ENCODE data around the gene EYA3. TPM values are rescaled to one million over a fixed set of nuclear protein-coding genes. Genes with fewer than 3 reads are reported as not detected.

The EYA3 gene
- total and polyA plus RNA-seq, 2 donors from 2014 or later = 10.2 to 32.0 TPM

- Histone ChIP-seq H3K9ac (ENCODE audit: low read length in 3 of 3) (no peak overlapping the region), H3K27ac (ENCODE audit: low read depth in 2 of 2, low read length in 2 of 2) (no peak overlapping the region), H3K9me3 (ENCODE audit: control insufficient read depth in 2 of 3, insufficient read depth in 1 of 3, low read length in 3 of 3) (no peaks in the 10 kb centered on the region), H3K4me3 (ENCODE audit: low read length in 3 of 3) (no peak overlapping the region), H3K4me1 (ENCODE audit: control insufficient read depth in 2 of 3, insufficient read depth in 2 of 3, low read depth in 1 of 3, low read length in 3 of 3) (peaks cover 0 to 2% (median 0%) of the 10 kb centered on the region in 3 donors), H3K27me3 (ENCODE audit: control insufficient read depth, insufficient read depth, low read length) (no peaks in the 10 kb centered on the region), H3K36me3 (ENCODE audit: control insufficient read depth in 2 of 3, insufficient read depth in 3 of 3, low read length in 3 of 3) (peaks cover 0 to 4% (median 0%) of the 10 kb centered on the region in 3 donors)
- TF ChIP-seq CTCF (IDR thresholded peaks at IDR 0.05; ENCODE audit: borderline replicate concordance, extremely low read depth, insufficient read depth) = no peak
- no peak for FAIRE-seq
- no peak for DNase-seq
- intact Hi-C loops (cut with DNase I) = no loop called here
These were observed 25.6 kb downstream of the EYA3 start for GRCh38 chr1:28062806-28063205.

GRCh38 chr1:28058971-28059878 lies 29.2 kb downstream of the EYA3 start:
- H3K4me1 ChIP-seq (ENCODE audit: control insufficient read depth in 2 of 3, insufficient read depth in 2 of 3, low read depth in 1 of 3, low read length in 3 of 3) = peaks cover 0 to 2% (median 0%) of the 10 kb centered on the region in 3 donors
- no peak overlapping the region for H3K9ac ChIP-seq (ENCODE audit: low read length in 3 of 3)
- H3K36me3 ChIP-seq (ENCODE audit: control insufficient read depth in 2 of 3, insufficient read depth in 3 of 3, low read length in 3 of 3) = no peaks in the 10 kb centered on the region
- DNase-seq (no peak), FAIRE-seq (no peak)
- H3K4me3 ChIP-seq (ENCODE audit: low read length in 3 of 3) = no peak overlapping the region
- H3K9me3 ChIP-seq (ENCODE audit: control insufficient read depth in 2 of 3, insufficient read depth in 1 of 3, low read length in 3 of 3) = no peaks in the 10 kb centered on the region
- intact Hi-C loops (cut with DNase I) = no loop called here
- no peak for TF ChIP-seq CTCF (IDR thresholded peaks at IDR 0.05; ENCODE audit: borderline replicate concordance, extremely low read depth, insufficient read depth)
- H3K27ac ChIP-seq (ENCODE audit: low read depth in 2 of 2, low read length in 2 of 2) = no peak overlapping the region
- no peaks in the 10 kb centered on the region for H3K27me3 ChIP-seq (ENCODE audit: control insufficient read depth, insufficient read depth, low read length)

GRCh38 chr1:28058168-28058567 lies 30.2 kb downstream of the EYA3 start:
- no peak overlapping the region for H3K27ac ChIP-seq (ENCODE audit: low read depth in 2 of 2, low read length in 2 of 2)

More at GRCh38 chr1:28058168-28058567, 30.2 kb downstream of the EYA3 start:
- no peak overlapping the region for H3K4me3 ChIP-seq (ENCODE audit: low read length in 3 of 3)
- no peak overlapping the region for H3K9ac ChIP-seq (ENCODE audit: low read length in 3 of 3)
- TF ChIP-seq CTCF (IDR thresholded peaks at IDR 0.05; ENCODE audit: borderline replicate concordance, extremely low read depth, insufficient read depth) = no peak
- no peak for DNase-seq
- H3K9me3 ChIP-seq (ENCODE audit: control insufficient read depth in 2 of 3, insufficient read depth in 1 of 3, low read length in 3 of 3) = no peaks in the 10 kb centered on the region
- peaks cover 0 to 2% (median 0%) of the 10 kb centered on the region in 3 donors for H3K4me1 ChIP-seq (ENCODE audit: control insufficient read depth in 2 of 3, insufficient read depth in 2 of 3, low read depth in 1 of 3, low read length in 3 of 3)
- intact Hi-C loops (cut with DNase I) = no loop called here
- no peak for FAIRE-seq
- H3K36me3 ChIP-seq (ENCODE audit: control insufficient read depth in 2 of 3, insufficient read depth in 3 of 3, low read length in 3 of 3) = no peaks in the 10 kb centered on the region
- H3K27me3 ChIP-seq (ENCODE audit: control insufficient read depth, insufficient read depth, low read length) = no peaks in the 10 kb centered on the region

Data from kidney (tissue), 14 donors.